LNCAP (cell line): ENCODE results near the gene C1QL2.

Source experiments
- TF ChIP-seq, protein P1 (sequence below): fragments of 450-650 bp; IDR thresholded peaks from 2 replicates; pipeline ENCODE4 v1.5.1; 2017; ENCODE audit warnings: mild to moderate bottlenecking

C1QL2 gene

GRCh38 chr2:119190321-119191111 is 32.0 kb upstream of the C1QL2 start:
- TF ChIP-seq, protein P1, sequence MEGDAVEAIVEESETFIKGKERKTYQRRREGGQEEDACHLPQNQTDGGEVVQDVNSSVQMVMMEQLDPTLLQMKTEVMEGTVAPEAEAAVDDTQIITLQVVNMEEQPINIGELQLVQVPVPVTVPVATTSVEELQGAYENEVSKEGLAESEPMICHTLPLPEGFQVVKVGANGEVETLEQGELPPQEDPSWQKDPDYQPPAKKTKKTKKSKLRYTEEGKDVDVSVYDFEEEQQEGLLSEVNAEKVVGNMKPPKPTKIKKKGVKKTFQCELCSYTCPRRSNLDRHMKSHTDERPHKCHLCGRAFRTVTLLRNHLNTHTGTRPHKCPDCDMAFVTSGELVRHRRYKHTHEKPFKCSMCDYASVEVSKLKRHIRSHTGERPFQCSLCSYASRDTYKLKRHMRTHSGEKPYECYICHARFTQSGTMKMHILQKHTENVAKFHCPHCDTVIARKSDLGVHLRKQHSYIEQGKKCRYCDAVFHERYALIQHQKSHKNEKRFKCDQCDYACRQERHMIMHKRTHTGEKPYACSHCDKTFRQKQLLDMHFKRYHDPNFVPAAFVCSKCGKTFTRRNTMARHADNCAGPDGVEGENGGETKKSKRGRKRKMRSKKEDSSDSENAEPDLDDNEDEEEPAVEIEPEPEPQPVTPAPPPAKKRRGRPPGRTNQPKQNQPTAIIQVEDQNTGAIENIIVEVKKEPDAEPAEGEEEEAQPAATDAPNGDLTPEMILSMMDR: no peak

GRCh38 chr2:119184512-119184911 is 26.0 kb upstream of the C1QL2 start:
- TF ChIP-seq, protein P1: no peak

GRCh38 chr2:119181791-119182445 is 23.4 kb upstream of the C1QL2 start:
- TF ChIP-seq, protein P1: no peak

- TF ChIP-seq, protein P1: no peak
Observed at GRCh38 chr2:119181391-119181790, 22.8 kb upstream of the C1QL2 start.

- TF ChIP-seq, protein P1: no peak
Observed at GRCh38 chr2:119180892-119181291, 22.3 kb upstream of the C1QL2 start.

GRCh38 chr2:119179991-119180390 is 21.4 kb upstream of the C1QL2 start:
- TF ChIP-seq, protein P1: no peak

DNA sequence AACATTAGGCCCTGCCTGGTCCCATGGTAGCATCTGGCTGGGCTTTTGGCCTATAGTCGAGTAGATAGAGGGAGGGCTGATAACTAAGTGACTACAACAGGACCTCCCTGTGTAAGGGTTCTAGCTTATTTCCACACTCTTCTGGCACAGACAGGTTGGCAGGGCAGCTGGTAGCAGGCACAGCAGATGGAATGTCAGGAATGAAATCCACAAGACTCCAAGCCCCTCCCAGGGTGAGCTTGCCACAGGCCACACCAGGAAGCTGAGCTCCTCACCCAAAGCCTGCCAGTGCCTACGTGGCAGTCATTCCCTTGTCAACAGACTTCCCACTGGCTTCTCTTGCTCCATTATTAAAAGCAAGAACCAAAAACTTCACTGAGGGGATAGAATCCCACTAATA is 20.7 kb upstream of the C1QL2 start:
- TF ChIP-seq, protein P1: no peak
